ENCODE results near the gene LYPD6. TPM values are rescaled to one million over a fixed set of nuclear protein-coding genes. Genes with fewer than 3 reads are reported as not detected.

The LYPD6 gene
- under 1 TPM in 8 of 9 donors, not detected in 1; 0.05 to 0.72 (median 0.17) TPM for total RNA-seq
- polyA plus RNA-seq: under 1 TPM; 0.04 TPM
- long read RNA-seq, donor 1, full-length matches to known transcripts: 1 of 1 reads
- long read RNA-seq, donor 1, partial matches to known transcripts: 0 of 1 reads
- long read RNA-seq, donor 1, other reads (novel, unspliced or antisense): 0 of 1 reads
- long read RNA-seq, donor 2: 0 reads
- long read RNA-seq, donor 3: 0 reads

DNA sequence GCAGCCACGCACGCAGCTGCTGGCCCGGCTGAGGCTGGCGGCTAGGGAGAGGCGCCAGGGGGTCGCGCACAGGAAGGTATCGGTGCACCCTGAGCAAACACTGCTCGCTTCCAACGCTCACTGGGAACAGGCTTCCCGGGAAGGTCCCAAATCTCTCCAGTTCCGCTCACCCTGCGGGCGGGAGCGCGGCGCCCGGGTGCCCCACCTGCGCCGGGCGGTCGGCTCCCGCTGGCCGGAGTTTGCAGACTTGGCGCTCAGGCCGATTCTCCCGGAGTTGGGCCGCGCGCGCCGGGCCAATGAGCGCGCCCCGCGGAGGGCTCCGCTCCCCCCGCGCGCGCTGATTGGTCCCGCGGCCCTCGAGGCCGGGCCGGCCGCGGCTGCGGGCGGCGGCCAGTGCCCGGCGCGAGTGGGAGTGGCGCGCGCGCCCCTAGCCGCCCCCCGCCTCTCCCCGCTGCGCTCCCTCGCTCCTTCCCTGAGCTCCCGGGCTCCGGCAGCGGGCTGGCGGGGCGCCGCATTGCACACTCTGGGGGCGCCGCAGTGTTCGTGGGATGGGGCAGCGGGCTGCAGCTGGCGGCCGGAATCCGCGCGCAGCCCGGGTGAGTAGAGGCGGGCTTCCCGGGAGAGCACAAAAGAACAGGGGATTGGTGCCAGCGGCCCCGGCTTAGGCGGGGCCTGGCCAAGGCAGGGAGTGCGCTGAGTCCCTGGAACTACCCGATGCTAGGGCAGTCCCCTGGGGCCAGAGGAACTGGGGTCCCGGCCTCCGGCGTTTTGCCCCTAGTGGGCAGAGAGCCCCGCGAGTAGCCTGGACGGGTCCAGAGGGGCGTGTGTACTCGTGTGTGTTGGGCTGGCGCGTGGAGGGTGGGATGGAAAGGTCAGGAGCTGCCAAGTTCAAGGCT, at the start of gene LYPD6:
TSS of gene LYPD6 (plus strand) at position 461 of the 896 bp plus-strand sequence. CDS start 107,122 bp downstream, outside the sequence.
- 0 to 1% (median 1%) methylated on average over 11 to 96 of the region's 96 CpGs for WGBS, 4 donors
- DNase-seq: peak; percentile 57 to 83 (median 69)
- TF ChIP-seq, protein P1, sequence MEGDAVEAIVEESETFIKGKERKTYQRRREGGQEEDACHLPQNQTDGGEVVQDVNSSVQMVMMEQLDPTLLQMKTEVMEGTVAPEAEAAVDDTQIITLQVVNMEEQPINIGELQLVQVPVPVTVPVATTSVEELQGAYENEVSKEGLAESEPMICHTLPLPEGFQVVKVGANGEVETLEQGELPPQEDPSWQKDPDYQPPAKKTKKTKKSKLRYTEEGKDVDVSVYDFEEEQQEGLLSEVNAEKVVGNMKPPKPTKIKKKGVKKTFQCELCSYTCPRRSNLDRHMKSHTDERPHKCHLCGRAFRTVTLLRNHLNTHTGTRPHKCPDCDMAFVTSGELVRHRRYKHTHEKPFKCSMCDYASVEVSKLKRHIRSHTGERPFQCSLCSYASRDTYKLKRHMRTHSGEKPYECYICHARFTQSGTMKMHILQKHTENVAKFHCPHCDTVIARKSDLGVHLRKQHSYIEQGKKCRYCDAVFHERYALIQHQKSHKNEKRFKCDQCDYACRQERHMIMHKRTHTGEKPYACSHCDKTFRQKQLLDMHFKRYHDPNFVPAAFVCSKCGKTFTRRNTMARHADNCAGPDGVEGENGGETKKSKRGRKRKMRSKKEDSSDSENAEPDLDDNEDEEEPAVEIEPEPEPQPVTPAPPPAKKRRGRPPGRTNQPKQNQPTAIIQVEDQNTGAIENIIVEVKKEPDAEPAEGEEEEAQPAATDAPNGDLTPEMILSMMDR (IDR thresholded peaks at IDR 0.05): no peak
- no peak for TF ChIP-seq POLR2A (IDR thresholded peaks at IDR 0.05)
- Histone ChIP-seq H3K4me3 (peak within 1 kb of the TSS; percentile 35 to 75 (median 59)), H3K27ac (peak within 1 kb of the TSS in 1 of 12 donors; percentile 44), H3K36me3 (no peaks in the 10 kb centered on the region), H3K4me1 (peaks cover 0 to 19% (median 8%) of the 10 kb centered on the region in 12 donors), H3K27me3 (peaks cover 0 to 65% (median 17%) of the 10 kb centered on the region in 9 donors), H3K9me3 (peaks cover 0 to 8% (median 0%) of the 10 kb centered on the region in 12 donors)
- peak; percentile 93 to 100 (median 97) for ATAC-seq
- intact Hi-C loops (cut with DNase I): loop anchor here in 1 of 10 donors (10.0 kb wide), 1 partner anchor 234 kb away; no protein-coding TSS in a partner anchor

DNA sequence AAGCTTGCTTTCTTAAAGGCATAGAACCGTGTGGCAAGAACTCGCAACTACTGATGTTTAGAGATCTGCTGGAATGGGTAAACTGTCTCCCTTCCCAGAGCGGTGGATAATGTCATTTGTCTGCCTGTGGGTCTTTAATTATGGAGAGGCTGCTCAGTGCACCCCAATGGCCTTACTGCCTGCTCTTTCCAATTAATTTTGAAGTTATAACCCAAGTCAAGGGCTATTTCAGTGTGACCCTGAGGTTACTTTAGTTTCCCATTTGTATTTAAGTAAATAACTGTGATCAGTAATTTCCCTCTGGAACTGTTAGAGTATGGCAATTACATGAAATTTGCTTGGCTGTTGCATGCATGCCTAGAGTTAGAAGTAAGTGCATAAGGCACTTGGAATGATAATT, 48.9 kb upstream of the LYPD6 start:
- 85 to 93% (median 91%) methylated on average over 3 of the region's 3 CpGs for WGBS, 4 donors
- TF ChIP-seq, protein P1 (IDR thresholded peaks at IDR 0.05): no peak
- no peak for TF ChIP-seq POLR2A (IDR thresholded peaks at IDR 0.05)
- no peaks in the 10 kb centered on the region for H3K9me3 ChIP-seq
- no peaks in the 10 kb centered on the region for H3K4me1 ChIP-seq
- intact Hi-C loops (cut with DNase I): no loop called here
- no peaks in the 10 kb centered on the region for H3K36me3 ChIP-seq
- peaks cover 0 to 5% (median 0%) of the 10 kb centered on the region in 9 donors for H3K27me3 ChIP-seq
- H3K4me3 ChIP-seq: no peak overlapping the region
- no peak for ATAC-seq
- no peak overlapping the region for H3K27ac ChIP-seq
- DNase-seq: no peak

- Histone ChIP-seq H3K4me3 (no peak overlapping the region), H3K27me3 (peaks cover 0 to 6% (median 0%) of the 10 kb centered on the region in 9 donors), H3K27ac (no peak overlapping the region), H3K4me1 (no peaks in the 10 kb centered on the region), H3K36me3 (no peaks in the 10 kb centered on the region), H3K9me3 (no peaks in the 10 kb centered on the region)
- intact Hi-C loops (cut with DNase I): no loop called here
- TF ChIP-seq, protein P1 (IDR thresholded peaks at IDR 0.05): no peak
- DNase-seq (no peak), ATAC-seq (no peak)
- WGBS, 4 donors: 59 to 68% (median 60%) methylated on average over 2 of the region's 2 CpGs
Observed at GRCh38 chr2:149290662-149291061, 39.7 kb upstream of the LYPD6 start.

GRCh38 chr2:149291881-149292280, 38.5 kb upstream of the LYPD6 start:
- peaks cover 0 to 6% (median 0%) of the 10 kb centered on the region in 9 donors for H3K27me3 ChIP-seq

More at GRCh38 chr2:149291881-149292280, 38.5 kb upstream of the LYPD6 start:
- no peak for TF ChIP-seq POLR2A (IDR thresholded peaks at IDR 0.05)
- TF ChIP-seq, protein P1 (IDR thresholded peaks at IDR 0.05): no peak
- no peaks in the 10 kb centered on the region for H3K4me1 ChIP-seq
- DNase-seq (no peak), ATAC-seq (no peak)
- no peak overlapping the region for H3K27ac ChIP-seq
- peaks cover 0 to 4% (median 0%) of the 10 kb centered on the region in 12 donors for H3K9me3 ChIP-seq
- H3K36me3 ChIP-seq: no peaks in the 10 kb centered on the region
- H3K4me3 ChIP-seq: no peak overlapping the region
- intact Hi-C loops (cut with DNase I): no loop called here
